Endothelial cell (in vitro differentiated cells): Measurements from ENCODE around the gene HDAC4. TPM values are rescaled to one million over a fixed set of nuclear protein-coding genes. Genes with fewer than 3 reads are reported as not detected.

Source experiments
- DNase-seq: peaks from one replicate; pipeline ENCODE4 v3.0.0; 2021; ENCODE audit warnings: low spot score
- H3K27ac Mint-ChIP-seq: one replicate; pipeline ENCODE4 v1.8.0; 2021; ENCODE audit warnings: mixed read lengths, inconsistent platforms; ENCODE audit not compliant: unreplicated experiment
- H3K27me3 Mint-ChIP-seq: one replicate; pipeline ENCODE4 v1.8.0; 2021; ENCODE audit warnings: mild to moderate bottlenecking, moderate library complexity, mixed read lengths, inconsistent platforms; ENCODE audit not compliant: unreplicated experiment
- H3K36me3 Mint-ChIP-seq: one replicate; pipeline ENCODE4 v1.8.0; 2021; ENCODE audit warnings: mild to moderate bottlenecking, low read depth, mixed read lengths, inconsistent platforms; ENCODE audit not compliant: unreplicated experiment
- H3K4me1 Mint-ChIP-seq: one replicate; pipeline ENCODE4 v1.8.0; 2021; ENCODE audit warnings: mild to moderate bottlenecking, mixed read lengths, inconsistent platforms; ENCODE audit not compliant: unreplicated experiment
- H3K4me3 Mint-ChIP-seq: one replicate; pipeline ENCODE4 v1.8.0; 2021; ENCODE audit warnings: mild to moderate bottlenecking, mixed read lengths, inconsistent platforms; ENCODE audit not compliant: unreplicated experiment
- H3K9me3 Mint-ChIP-seq: one replicate; pipeline ENCODE4 v1.8.0; 2021; ENCODE audit warnings: mixed read lengths, inconsistent platforms; ENCODE audit not compliant: unreplicated experiment
- total RNA-seq: library from RNA; stranded (reverse); fragmentation: NEBNext Ultra II Directional; extraction: Animal tissue kit (Norgen Biotek cat#: 25700); gene quantifications from one replicate; pipeline ENCODE4 v1.2.1, GENCODE V29; 2021; ENCODE audit not compliant: unreplicated experiment
- TF ChIP-seq, protein P1 (sequence below): fragments of 200-600 bp; sonication (generic); IDR thresholded peaks from one replicate; pipeline ENCODE4 v1.5.0; 2021; ENCODE audit warnings: antibody characterized with exemption; ENCODE audit not compliant: unreplicated experiment

The HDAC4 gene
- total RNA-seq, 1 donor from 2014 or later, result 26.0 TPM

DNA sequence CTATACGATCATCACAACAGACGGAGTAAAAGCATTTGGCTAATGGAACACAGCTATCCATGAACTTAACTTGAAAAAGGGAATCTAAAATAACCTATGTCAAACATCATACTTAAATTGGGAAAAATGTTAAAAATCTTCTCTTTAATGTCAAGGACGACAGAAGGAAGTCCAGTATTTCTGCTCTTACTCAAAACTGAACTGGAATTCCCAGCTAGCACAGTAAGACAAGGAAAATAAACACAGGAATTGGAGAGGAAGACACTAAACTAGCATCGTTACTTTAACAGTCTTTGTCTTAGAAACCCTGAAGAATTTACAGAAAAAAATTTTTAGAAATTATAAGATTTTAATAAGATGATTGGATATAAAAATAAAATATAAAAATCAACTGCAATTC lies 112.6 kb downstream of the HDAC4 start:
- TF ChIP-seq, protein P1, sequence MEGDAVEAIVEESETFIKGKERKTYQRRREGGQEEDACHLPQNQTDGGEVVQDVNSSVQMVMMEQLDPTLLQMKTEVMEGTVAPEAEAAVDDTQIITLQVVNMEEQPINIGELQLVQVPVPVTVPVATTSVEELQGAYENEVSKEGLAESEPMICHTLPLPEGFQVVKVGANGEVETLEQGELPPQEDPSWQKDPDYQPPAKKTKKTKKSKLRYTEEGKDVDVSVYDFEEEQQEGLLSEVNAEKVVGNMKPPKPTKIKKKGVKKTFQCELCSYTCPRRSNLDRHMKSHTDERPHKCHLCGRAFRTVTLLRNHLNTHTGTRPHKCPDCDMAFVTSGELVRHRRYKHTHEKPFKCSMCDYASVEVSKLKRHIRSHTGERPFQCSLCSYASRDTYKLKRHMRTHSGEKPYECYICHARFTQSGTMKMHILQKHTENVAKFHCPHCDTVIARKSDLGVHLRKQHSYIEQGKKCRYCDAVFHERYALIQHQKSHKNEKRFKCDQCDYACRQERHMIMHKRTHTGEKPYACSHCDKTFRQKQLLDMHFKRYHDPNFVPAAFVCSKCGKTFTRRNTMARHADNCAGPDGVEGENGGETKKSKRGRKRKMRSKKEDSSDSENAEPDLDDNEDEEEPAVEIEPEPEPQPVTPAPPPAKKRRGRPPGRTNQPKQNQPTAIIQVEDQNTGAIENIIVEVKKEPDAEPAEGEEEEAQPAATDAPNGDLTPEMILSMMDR, result no peak
- peak overlapping the region; percentile 14 for H3K27ac Mint-ChIP-seq
- peaks cover 41% of the 10 kb centered on the region for H3K4me1 Mint-ChIP-seq
- H3K9me3 Mint-ChIP-seq, result no peaks in the 10 kb centered on the region
- no peaks in the 10 kb centered on the region for H3K36me3 Mint-ChIP-seq
- no peak for DNase-seq
- peaks cover 4% of the 10 kb centered on the region for H3K27me3 Mint-ChIP-seq
- no peak overlapping the region for H3K4me3 Mint-ChIP-seq

DNA sequence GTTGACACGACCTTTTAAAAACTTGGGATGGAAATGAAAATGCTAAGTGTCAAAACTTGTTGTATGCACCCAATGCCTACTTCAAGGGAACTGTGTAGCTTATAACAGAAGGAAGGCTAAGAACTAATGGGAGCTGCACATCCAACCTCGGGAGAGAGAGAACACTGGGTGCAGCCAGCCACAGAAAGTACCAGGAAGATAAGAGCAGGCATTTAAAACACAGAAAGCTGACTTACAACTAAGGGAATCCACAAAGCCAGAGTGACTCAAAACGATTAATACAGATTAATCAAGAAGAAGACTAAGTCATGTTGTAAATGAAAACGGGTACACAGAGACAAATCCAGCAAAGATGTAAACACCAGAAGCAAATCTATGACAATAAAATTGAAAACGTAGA lies 113.4 kb downstream of the HDAC4 start:
- H3K4me1 Mint-ChIP-seq, result peaks cover 41% of the 10 kb centered on the region

DNA sequence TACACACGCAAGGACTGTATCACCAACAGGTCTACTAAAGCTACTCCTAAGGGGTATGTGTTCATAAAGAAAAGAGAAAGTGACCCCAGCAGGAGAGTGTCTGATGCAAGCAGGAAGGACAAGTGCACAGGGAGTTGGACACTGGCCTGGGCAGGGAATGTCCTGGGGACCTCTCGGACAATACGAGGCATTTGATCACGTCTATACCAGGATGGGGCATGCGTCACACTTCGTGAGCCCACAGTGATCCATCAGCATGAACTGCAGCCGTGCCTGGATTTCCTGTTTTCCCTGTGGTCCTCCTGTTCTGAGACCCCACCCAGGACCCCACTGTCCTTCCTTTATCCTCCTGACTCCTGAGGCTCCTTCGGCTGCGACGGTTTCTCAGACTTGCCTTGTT lies 113.9 kb downstream of the HDAC4 start:
- Mint-ChIP-seq H3K27me3 (peaks cover 3% of the 10 kb centered on the region), H3K9me3 (no peaks in the 10 kb centered on the region), H3K4me1 (peaks cover 41% of the 10 kb centered on the region), H3K4me3 (no peak overlapping the region), H3K36me3 (no peaks in the 10 kb centered on the region), H3K27ac (peak overlapping the region; percentile 80)
- TF ChIP-seq, protein P1, result no peak
- DNase-seq, result no peak

More for the DNA sequence above, 113.4 kb downstream of the HDAC4 start:
- H3K27me3 Mint-ChIP-seq, result peaks cover 3% of the 10 kb centered on the region
- H3K36me3 Mint-ChIP-seq, result no peaks in the 10 kb centered on the region
- H3K9me3 Mint-ChIP-seq, result no peaks in the 10 kb centered on the region
- H3K27ac Mint-ChIP-seq, result no peak overlapping the region
- TF ChIP-seq, protein P1, result no peak
- no peak overlapping the region for H3K4me3 Mint-ChIP-seq
- no peak for DNase-seq

DNA sequence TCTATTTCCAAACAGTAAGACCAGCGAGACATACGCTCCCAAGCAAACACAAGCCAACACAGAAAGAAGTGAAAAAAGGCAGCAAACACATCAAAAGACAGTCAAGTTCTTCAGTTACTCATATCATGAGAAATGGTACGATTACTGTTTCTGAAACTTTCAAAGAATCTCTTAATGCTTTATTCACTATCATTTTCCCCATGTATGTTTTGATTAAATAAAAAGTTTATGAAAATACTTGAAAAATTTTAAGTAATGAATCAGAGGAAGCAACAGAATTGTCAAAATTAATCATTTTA lies 114.9 kb downstream of the HDAC4 start:
- H3K27me3 Mint-ChIP-seq, result peaks cover 3% of the 10 kb centered on the region
- H3K4me3 Mint-ChIP-seq, result no peak overlapping the region
- peaks cover 41% of the 10 kb centered on the region for H3K4me1 Mint-ChIP-seq
- no peaks in the 10 kb centered on the region for H3K36me3 Mint-ChIP-seq
- H3K9me3 Mint-ChIP-seq, result no peaks in the 10 kb centered on the region
- no peak overlapping the region for H3K27ac Mint-ChIP-seq
- no peak for DNase-seq
- TF ChIP-seq, protein P1, result no peak

DNA sequence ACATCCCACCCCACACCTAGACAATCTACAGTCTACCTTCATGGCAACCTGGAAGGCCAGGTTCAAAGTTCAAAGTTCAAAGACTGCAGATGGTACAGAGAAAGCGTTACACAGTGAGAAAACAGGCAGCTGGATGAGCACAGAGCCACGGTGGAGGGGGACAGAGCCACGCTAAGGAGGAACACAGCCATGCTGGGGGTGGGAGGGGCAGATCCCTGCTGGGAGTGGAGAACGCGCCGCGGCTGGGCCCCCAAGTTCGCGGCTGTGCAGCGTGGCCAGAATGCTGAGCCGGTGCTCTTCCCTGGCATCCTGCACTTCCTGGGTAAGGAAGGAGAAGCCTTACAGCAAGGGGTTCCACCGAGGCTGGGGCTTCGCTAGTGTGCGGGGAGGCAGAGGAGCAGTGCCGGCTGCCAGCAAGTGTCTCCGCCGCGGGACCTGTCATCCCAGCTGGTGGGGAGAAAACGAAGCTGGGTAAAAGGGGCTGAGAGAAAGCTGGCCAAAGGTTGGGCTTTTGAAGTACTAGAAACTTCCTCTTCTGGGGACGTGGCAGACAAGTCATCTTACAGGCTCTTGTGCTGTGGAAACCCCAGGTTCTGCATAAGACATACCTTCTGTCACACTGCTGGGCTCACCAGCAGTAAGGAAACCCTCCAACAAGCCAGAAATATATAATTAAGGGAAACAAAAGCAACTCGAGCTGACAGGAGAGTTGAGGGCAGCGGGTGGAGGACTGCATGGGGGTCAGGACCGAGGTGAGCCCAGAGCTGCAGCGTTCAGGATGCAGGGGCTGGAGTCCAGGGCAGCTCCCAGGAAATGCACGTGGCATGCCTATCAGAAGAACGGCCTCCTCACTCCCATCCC lies 115.5 kb downstream of the HDAC4 start:
- no peaks in the 10 kb centered on the region for H3K36me3 Mint-ChIP-seq
- H3K4me1 Mint-ChIP-seq, result peaks cover 41% of the 10 kb centered on the region
- peak overlapping the region; percentile 80 for H3K27ac Mint-ChIP-seq
- H3K27me3 Mint-ChIP-seq, result peaks cover 3% of the 10 kb centered on the region
- no peaks in the 10 kb centered on the region for H3K9me3 Mint-ChIP-seq
- no peak for DNase-seq
- TF ChIP-seq, protein P1, result no peak
- no peak overlapping the region for H3K4me3 Mint-ChIP-seq
